NB4 (cell line): ENCODE results near the gene AVEN.

ENCODE experiments used
- CTCF ChIP-seq: IDR thresholded peaks from one replicate; pipeline ENCODE4 v1.5.1; 2012; ENCODE audit warnings: low read depth, low read length
- MAX ChIP-seq: IDR thresholded peaks from 2 replicates; pipeline ENCODE4 v1.6.1; 2011; ENCODE audit warnings: low read depth, low read length
- POLR2A ChIP-seq: IDR thresholded peaks from 2 replicates; pipeline ENCODE4 v1.6.1; 2011; ENCODE audit warnings: mild to moderate bottlenecking; ENCODE audit not compliant: insufficient read length; ENCODE audit errors: extremely low read depth

GRCh38 chr15:33988384-33988783, 50.6 kb downstream of the AVEN start:
- TF ChIP-seq POLR2A, result no peak
- no peak for TF ChIP-seq CTCF
- TF ChIP-seq MAX, result no peak
